ENCODE measurements around the gene NFIA. TPM values are rescaled to one million over a fixed set of nuclear protein-coding genes. Genes with fewer than 3 reads are reported as not detected.

The NFIA gene
- total RNA-seq, 4 donors from 2014 or later = 32.0 to 160 (median 32.9) TPM

DNA sequence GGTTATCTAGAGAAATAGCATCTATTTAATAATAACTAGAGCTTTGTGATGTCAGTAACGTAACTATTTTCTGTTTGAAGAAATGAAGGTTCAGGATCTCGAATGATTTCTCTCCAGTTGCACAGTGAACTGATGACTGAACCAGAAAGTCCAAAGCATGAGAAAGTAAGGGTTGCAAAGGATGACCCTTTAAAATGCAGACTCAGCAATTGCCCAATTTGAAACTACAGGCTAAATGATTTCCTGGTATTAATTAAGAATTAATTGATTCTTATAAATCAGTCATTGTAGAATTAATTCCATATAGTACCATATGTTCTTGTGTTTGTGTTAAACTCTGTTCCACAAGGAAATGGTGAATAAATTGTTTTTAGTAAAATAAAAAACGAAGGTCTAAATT is 318.6 kb downstream of the NFIA start:
- no peaks in the 10 kb centered on the region for H3K9me3 ChIP-seq
- H3K4me1 ChIP-seq = peaks cover 0 to 4% (median 0%) of the 10 kb centered on the region in 4 donors
- H3K27ac ChIP-seq = no peak overlapping the region
- H3K4me3 ChIP-seq = no peak overlapping the region
- no peaks in the 10 kb centered on the region for H3K36me3 ChIP-seq
- no peak for DNase-seq
- TF ChIP-seq POLR2A (IDR thresholded peaks at IDR 0.05) = no peak
- TF ChIP-seq CTCF (IDR thresholded peaks at IDR 0.05) = no peak
- H3K27me3 ChIP-seq = no peaks in the 10 kb centered on the region

DNA sequence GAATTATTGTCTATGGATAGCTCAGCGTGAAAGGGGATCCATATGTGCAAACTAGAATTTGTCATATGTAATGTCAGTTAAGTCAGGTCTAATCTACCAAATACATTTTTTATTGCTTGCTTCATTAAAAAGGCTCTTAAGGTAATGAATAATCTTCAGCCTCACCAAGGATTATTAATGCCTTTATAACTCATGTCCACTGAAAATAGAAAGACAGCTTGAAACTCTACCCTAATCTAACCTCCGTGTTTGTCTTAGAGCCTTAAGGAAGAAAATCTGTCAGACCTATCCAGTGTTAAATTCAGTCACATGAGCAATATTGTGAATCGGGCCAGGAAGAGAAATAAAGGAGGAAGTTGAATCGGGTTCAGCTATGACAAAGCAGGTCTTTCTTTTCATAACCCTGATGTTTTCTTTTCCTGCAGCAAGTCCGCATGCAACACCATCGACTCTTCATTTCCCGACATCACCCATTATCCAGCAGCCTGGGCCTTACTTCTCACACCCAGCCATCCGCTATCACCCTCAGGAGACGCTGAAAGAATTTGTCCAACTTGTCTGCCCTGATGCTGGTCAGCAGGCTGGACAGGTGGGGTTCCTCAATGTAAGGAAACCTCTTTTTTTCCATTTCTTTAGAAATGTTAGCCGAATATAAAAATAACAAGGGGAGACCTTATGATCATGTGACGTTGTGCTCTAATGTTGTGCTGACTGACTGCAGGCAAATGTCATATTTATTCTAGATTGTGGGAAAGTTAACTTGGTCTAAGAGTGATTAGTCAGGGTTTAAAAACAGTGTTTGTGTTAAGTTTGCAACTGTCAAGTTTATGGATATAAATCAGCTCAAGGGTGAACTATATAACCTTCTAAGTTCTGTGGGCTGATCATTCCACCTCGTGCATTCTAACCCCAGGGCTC is 321.6 kb downstream of the NFIA start:
- H3K4me3 ChIP-seq = no peak overlapping the region
- peaks cover 0 to 13% (median 0%) of the 10 kb centered on the region in 3 donors for H3K36me3 ChIP-seq
- H3K9me3 ChIP-seq = no peaks in the 10 kb centered on the region
- H3K27me3 ChIP-seq = no peaks in the 10 kb centered on the region
- no peak for DNase-seq
- TF ChIP-seq POLR2A (IDR thresholded peaks at IDR 0.05) = no peak
- TF ChIP-seq CTCF (IDR thresholded peaks at IDR 0.05) = no peak
- H3K4me1 ChIP-seq = no peaks in the 10 kb centered on the region
- no peak overlapping the region for H3K27ac ChIP-seq

- H3K4me3 ChIP-seq = no peak overlapping the region
- no peaks in the 10 kb centered on the region for H3K27me3 ChIP-seq
- DNase-seq = no peak
- no peaks in the 10 kb centered on the region for H3K9me3 ChIP-seq
- peaks cover 0 to 17% (median 0%) of the 10 kb centered on the region in 3 donors for H3K36me3 ChIP-seq
- H3K4me1 ChIP-seq = no peaks in the 10 kb centered on the region
- H3K27ac ChIP-seq = no peak overlapping the region
- TF ChIP-seq CTCF (IDR thresholded peaks at IDR 0.05) (no peak), POLR2A (IDR thresholded peaks at IDR 0.05) (no peak)
Observed at GRCh38 chr1:61404597-61405376, 322.4 kb downstream of the NFIA start.

DNA sequence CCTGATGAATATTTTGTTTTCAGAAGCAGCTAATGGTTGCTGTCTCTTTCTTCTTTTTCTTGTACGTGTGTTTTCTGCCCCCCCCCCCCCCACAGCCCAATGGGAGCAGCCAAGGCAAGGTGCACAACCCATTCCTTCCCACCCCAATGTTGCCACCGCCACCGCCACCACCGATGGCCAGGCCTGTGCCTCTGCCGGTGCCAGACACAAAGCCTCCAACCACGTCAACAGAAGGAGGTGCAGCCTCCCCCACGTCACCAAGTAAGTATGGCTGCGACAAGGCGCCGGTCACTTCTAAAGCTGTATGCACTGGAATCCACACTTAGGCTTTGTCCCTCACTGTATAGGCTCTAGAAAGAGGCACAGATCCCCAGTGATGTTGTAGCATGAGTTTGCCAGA is 324.1 kb downstream of the NFIA start:
- TF ChIP-seq CTCF (IDR thresholded peaks at IDR 0.05) = no peak
- TF ChIP-seq POLR2A (IDR thresholded peaks at IDR 0.05) = no peak
- H3K4me1 ChIP-seq = no peaks in the 10 kb centered on the region
- no peak overlapping the region for H3K27ac ChIP-seq
- H3K27me3 ChIP-seq = no peaks in the 10 kb centered on the region
- H3K36me3 ChIP-seq = peaks cover 0 to 23% (median 0%) of the 10 kb centered on the region in 3 donors
- no peaks in the 10 kb centered on the region for H3K9me3 ChIP-seq
- no peak for DNase-seq
- H3K4me3 ChIP-seq = no peak overlapping the region

- TF ChIP-seq CTCF (IDR thresholded peaks at IDR 0.05) (no peak), POLR2A (IDR thresholded peaks at IDR 0.05) (no peak)
- no peaks in the 10 kb centered on the region for H3K9me3 ChIP-seq
- no peaks in the 10 kb centered on the region for H3K27me3 ChIP-seq
- H3K27ac ChIP-seq = no peak overlapping the region
- DNase-seq = no peak
- H3K4me3 ChIP-seq = no peak overlapping the region
- peaks cover 0 to 19% (median 0%) of the 10 kb centered on the region in 3 donors for H3K36me3 ChIP-seq
- H3K4me1 ChIP-seq = no peaks in the 10 kb centered on the region
Observed at GRCh38 chr1:61412601-61413000, 330.2 kb downstream of the NFIA start.

Data from Peyer's patch (tissue), 4 donors.